Panc1 (cell line): Measurements from ENCODE around the gene NACC1. TPM values are rescaled to one million over a fixed set of nuclear protein-coding genes. Genes with fewer than 3 reads are reported as not detected.

Source experiments
- ATAC-seq: fragments of 200-7000 bp; cut with Tn5 transposase; 2 replicates; pipeline ENCODE4 v1.9.1; 2020; ENCODE audit warnings: mild to moderate bottlenecking, moderate library complexity
- BruUV-seq: library from RNA; stranded (reverse); fragments of 400-500 nt; replicated peaks from 2 replicates; lab custom pipeline; 2021; lab: Mats Ljungman, UMichigan
- CTCF ChIA-PET: fragments of 300-600 bp; sonication (Branson Sonifier 250); formaldehyde crosslinking; loops from one replicate; lab custom pipeline; 2022; ENCODE audit warnings: antibody characterized with exemption; lab: Charles Lee
- POLR2A ChIA-PET: fragments of 300-600 bp; sonication (Branson Sonifier 250); formaldehyde crosslinking; loops from one replicate; lab custom pipeline; 2022; ENCODE audit warnings: antibody characterized with exemption; lab: Charles Lee
- DNase-seq: peaks from one replicate; pipeline ENCODE4 v3.0.0-alpha.2; 2010; ENCODE audit warnings: low read depth, low spot score
- H3K27ac ChIP-seq: 2 replicates; pipeline ENCODE4 v1.5.1; 2011; ENCODE audit warnings: mild to moderate bottlenecking, low read length, inconsistent platforms
- H3K27me3 ChIP-seq: fragments of 200-500 bp; sonication (Bioruptor generic); 2 replicates; pipeline ENCODE4 v1.6.0; 2014; ENCODE audit warnings: low read length, inconsistent platforms; ENCODE audit not compliant: control insufficient read depth, insufficient read depth
- H3K36me3 ChIP-seq: fragments of 200-500 bp; sonication (Bioruptor generic); 2 replicates; pipeline ENCODE4 v1.5.1; 2014; ENCODE audit warnings: inconsistent platforms, mild to moderate bottlenecking, low read length, moderate library complexity; ENCODE audit not compliant: control insufficient read depth, insufficient read depth
- H3K4me1 ChIP-seq: 2 replicates; pipeline ENCODE4 v1.5.1; 2011; ENCODE audit warnings: inconsistent platforms, mild to moderate bottlenecking, low read length, moderate library complexity; ENCODE audit not compliant: control insufficient read depth, insufficient read depth
- H3K4me3 ChIP-seq, 2 experiments: 2 replicates each; pipeline ENCODE4 v1.5.1; 2011 to 2012; ENCODE audit warnings: low read depth in 2 of 2, low read length in 2 of 2, mild to moderate bottlenecking in 2 of 2, inconsistent platforms in 1 of 2, moderate library complexity in 1 of 2
- H3K9me3 ChIP-seq: fragments of 200-500 bp; sonication (Bioruptor generic); 2 replicates; pipeline ENCODE4 v1.5.1; 2014; ENCODE audit warnings: low read depth, mild to moderate bottlenecking, inconsistent platforms, low read length, moderate library complexity; ENCODE audit not compliant: control insufficient read depth, insufficient read depth
- POLR2AphosphoS5 ChIP-seq: IDR thresholded peaks from 2 replicates; pipeline ENCODE4 v1.6.1; 2012; ENCODE audit warnings: mild to moderate bottlenecking, low read depth, low read length, moderate library complexity
- SIN3A ChIP-seq: IDR thresholded peaks from 2 replicates; pipeline ENCODE4 v1.6.1; 2012; ENCODE audit warnings: low read depth, mild to moderate bottlenecking, low read length, moderate library complexity, borderline replicate concordance; ENCODE audit not compliant: insufficient read depth
- TCF7L2 ChIP-seq: IDR thresholded peaks from 2 replicates; pipeline ENCODE4 v1.6.1; 2011; ENCODE audit warnings: mild to moderate bottlenecking, low read depth, low read length, inconsistent platforms
- in situ Hi-C: cut with HindIII; loops from 2 replicates; pipeline ENCODE4 v1.10.0; 2016; ENCODE audit warnings: low sequenced_read_pairs, low pct_unique_long_range_greater_than_20kb
- intact Hi-C: fragments of 100-400 bp; cut with micrococcal nuclease; formaldehyde crosslinking; loops from one replicate; pipeline ENCODE4 v1.10.0; 2022; ENCODE audit not compliant: unreplicated experiment
- total RNA-seq: library from RNA; stranded (reverse); gene quantifications from one replicate; pipeline ENCODE4 v1.2.1, GENCODE V29; 2021; ENCODE audit not compliant: unreplicated experiment
- TF ChIP-seq, protein P1 (sequence below), 2 experiments: IDR thresholded peaks; 2 replicates each; pipeline ENCODE4 v1.6.1; 2011 to 2012; ENCODE audit warnings: low read depth in 2 of 2, control low read depth in 1 of 2, low read length in 1 of 2, mild to moderate bottlenecking in 1 of 2, moderate library complexity in 1 of 2; ENCODE audit not compliant: insufficient read depth in 1 of 2
- TF ChIP-seq, protein P2 (sequence below): fragments of 450-650 bp; IDR thresholded peaks from 2 replicates; pipeline ENCODE4 v1.5.1; 2017; ENCODE audit warnings: mild to moderate bottlenecking

Gene NACC1
- total RNA-seq, 1 experiment from 2014 or later, result 129 TPM

DNA sequence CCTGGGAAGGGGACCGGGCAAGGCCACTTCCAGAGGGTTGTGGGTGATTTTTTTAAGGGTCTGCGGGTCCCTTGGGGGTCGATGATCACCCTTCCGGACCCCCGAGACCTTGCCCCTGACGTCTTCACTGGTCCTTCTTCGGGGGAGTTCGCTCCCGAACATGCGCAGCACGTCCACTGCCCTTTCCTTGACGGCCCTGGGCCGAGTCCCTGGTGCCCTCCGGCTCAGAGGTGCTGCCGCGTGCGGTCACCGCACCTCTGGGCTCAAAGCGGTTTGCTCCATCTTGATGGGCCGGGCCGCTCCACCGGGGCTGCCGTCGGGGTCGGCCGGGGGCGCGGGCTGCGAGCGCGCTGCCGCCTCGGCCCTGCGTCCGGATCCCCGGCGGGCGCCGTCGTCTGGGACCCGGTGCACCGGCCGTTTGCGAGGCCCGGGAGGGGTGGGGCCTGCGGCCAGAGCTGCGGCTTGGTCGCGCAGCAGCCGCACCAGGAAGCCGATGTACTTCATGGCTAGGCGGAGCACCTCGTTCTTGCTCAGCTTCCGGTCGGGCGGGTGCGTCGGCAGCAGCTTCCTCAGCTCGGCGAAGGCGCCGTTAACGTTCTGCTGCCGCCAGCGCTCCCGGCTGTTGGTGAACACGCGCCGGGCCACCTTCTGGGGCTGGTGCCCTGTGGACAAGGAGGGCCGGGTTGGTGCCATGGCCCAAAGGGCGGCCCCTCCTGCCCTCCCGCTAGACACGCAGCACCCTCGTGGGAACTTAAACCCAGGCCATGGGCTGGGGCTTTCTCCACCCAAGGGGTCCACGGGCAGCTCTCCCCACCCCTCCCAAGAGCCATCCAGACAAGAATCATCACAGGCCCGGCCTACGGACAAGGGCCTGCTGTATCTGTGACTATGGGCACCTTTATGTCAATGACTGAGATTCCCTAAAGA lies 18.7 kb upstream of the NACC1 start:
- intact Hi-C loops, result loop anchor here (10.0 kb wide), 1 partner anchor 65 kb away; no protein-coding TSS in a partner anchor
- POLR2A ChIA-PET, result no interaction called here

DNA sequence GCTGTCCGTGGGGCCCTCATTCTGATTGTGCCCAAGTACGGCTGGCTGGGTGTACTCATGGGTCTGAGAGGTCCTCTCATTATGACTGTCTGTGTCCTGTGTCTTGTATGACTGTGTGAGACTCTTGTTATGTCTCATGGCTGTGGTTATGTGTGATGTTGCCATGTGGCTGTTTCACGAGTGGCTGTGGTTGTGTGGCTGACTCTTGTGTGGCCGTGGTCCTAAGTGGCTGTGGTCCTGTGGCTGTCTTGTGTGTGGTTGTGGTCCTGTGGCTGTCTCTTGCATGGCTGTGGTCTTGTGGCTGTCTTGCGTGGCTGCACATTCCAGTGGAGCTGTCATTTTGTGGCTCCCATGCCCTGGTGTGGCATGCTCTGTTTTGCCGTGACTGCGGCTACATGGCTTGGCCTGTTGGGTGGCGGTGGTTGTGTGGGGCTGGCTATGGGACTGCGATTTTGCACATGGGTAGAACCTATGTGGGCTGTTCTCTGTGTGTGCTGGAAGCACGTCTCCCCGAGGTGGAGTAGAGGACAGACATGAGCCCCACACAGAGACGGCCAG lies 18.0 kb upstream of the NACC1 start:
- intact Hi-C loops (no loop called here), in situ Hi-C loops (no loop called here)
- ATAC-seq (no peak), DNase-seq (no peak)
- H3K4me3 ChIP-seq, result no peak overlapping the region
- CTCF ChIA-PET, result no interaction called here
- peaks cover 24% of the 10 kb centered on the region for H3K4me1 ChIP-seq
- H3K9me3 ChIP-seq, result no peaks in the 10 kb centered on the region
- no peak overlapping the region for H3K27ac ChIP-seq
- POLR2A ChIA-PET, result no interaction called here
- TF ChIP-seq POLR2AphosphoS5 (no peak), TCF7L2 (no peak), SIN3A (no peak)
- TF ChIP-seq, protein P1, sequence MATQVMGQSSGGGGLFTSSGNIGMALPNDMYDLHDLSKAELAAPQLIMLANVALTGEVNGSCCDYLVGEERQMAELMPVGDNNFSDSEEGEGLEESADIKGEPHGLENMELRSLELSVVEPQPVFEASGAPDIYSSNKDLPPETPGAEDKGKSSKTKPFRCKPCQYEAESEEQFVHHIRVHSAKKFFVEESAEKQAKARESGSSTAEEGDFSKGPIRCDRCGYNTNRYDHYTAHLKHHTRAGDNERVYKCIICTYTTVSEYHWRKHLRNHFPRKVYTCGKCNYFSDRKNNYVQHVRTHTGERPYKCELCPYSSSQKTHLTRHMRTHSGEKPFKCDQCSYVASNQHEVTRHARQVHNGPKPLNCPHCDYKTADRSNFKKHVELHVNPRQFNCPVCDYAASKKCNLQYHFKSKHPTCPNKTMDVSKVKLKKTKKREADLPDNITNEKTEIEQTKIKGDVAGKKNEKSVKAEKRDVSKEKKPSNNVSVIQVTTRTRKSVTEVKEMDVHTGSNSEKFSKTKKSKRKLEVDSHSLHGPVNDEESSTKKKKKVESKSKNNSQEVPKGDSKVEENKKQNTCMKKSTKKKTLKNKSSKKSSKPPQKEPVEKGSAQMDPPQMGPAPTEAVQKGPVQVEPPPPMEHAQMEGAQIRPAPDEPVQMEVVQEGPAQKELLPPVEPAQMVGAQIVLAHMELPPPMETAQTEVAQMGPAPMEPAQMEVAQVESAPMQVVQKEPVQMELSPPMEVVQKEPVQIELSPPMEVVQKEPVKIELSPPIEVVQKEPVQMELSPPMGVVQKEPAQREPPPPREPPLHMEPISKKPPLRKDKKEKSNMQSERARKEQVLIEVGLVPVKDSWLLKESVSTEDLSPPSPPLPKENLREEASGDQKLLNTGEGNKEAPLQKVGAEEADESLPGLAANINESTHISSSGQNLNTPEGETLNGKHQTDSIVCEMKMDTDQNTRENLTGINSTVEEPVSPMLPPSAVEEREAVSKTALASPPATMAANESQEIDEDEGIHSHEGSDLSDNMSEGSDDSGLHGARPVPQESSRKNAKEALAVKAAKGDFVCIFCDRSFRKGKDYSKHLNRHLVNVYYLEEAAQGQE (IDR thresholded peaks at IDR 0.05; ENCODE audit: insufficient read depth in 1 of 2, low read depth in 2 of 2, low read length in 1 of 2), result no peak
- TF ChIP-seq, protein P2, sequence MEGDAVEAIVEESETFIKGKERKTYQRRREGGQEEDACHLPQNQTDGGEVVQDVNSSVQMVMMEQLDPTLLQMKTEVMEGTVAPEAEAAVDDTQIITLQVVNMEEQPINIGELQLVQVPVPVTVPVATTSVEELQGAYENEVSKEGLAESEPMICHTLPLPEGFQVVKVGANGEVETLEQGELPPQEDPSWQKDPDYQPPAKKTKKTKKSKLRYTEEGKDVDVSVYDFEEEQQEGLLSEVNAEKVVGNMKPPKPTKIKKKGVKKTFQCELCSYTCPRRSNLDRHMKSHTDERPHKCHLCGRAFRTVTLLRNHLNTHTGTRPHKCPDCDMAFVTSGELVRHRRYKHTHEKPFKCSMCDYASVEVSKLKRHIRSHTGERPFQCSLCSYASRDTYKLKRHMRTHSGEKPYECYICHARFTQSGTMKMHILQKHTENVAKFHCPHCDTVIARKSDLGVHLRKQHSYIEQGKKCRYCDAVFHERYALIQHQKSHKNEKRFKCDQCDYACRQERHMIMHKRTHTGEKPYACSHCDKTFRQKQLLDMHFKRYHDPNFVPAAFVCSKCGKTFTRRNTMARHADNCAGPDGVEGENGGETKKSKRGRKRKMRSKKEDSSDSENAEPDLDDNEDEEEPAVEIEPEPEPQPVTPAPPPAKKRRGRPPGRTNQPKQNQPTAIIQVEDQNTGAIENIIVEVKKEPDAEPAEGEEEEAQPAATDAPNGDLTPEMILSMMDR, result no peak
- no TSS peak for BruUV-seq
- no peaks in the 10 kb centered on the region for H3K27me3 ChIP-seq
- no peaks in the 10 kb centered on the region for H3K36me3 ChIP-seq

More for the DNA sequence above, 18.7 kb upstream of the NACC1 start:
- ATAC-seq (no peak), DNase-seq (no peak)
- no TSS peak for BruUV-seq
- CTCF ChIA-PET, result no interaction called here
- in situ Hi-C loops, result no loop called here
- Histone ChIP-seq H3K27me3 (no peaks in the 10 kb centered on the region), H3K4me1 (peaks cover 31% of the 10 kb centered on the region), H3K9me3 (no peaks in the 10 kb centered on the region), H3K36me3 (no peaks in the 10 kb centered on the region), H3K4me3 (no peak overlapping the region), H3K27ac (no peak overlapping the region)
- TF ChIP-seq SIN3A (no peak), TCF7L2 (no peak)
- TF ChIP-seq, protein P2, result no peak
- TF ChIP-seq, protein P1 (IDR thresholded peaks at IDR 0.05; ENCODE audit: insufficient read depth in 1 of 2, low read depth in 2 of 2, low read length in 1 of 2), result no peak
